Epithelial cell of proximal tubule (primary cell): Measurements from ENCODE around the gene AGK. TPM values are rescaled to one million over a fixed set of nuclear protein-coding genes. Genes with fewer than 3 reads are reported as not detected.
"Not testable (repeated sequence)": the region's sequence is repeated elsewhere in the genome, so short reads cannot be mapped to it uniquely, and the experiment has no call there.

Source experiments
- DNase-seq: peaks from one replicate; pipeline ENCODE4 v3.0.0-alpha.2; 2011; ENCODE audit warnings: low read depth
- H3K4me3 ChIP-seq: 2 replicates; pipeline ENCODE4 v1.5.1; 2011; ENCODE audit warnings: low read depth, mild to moderate bottlenecking, low read length
- total RNA-seq: library from RNA; depleted of rRNA; stranded (reverse); fragments of >200 nt; gene quantifications from 2 replicates; pipeline ENCODE4 v1.2.3, GENCODE V29; 2015
- TF ChIP-seq, protein P1 (sequence below): conservative IDR thresholded peaks from 2 replicates; pipeline ENCODE4 v1.5.1; 2012; ENCODE audit warnings: low read depth, mild to moderate bottlenecking, low read length

The AGK gene
- total RNA-seq, 1 donor from 2014 or later: 28.4 TPM

- H3K4me3 ChIP-seq: no peak overlapping the region
- no peak for DNase-seq
- TF ChIP-seq, protein P1, sequence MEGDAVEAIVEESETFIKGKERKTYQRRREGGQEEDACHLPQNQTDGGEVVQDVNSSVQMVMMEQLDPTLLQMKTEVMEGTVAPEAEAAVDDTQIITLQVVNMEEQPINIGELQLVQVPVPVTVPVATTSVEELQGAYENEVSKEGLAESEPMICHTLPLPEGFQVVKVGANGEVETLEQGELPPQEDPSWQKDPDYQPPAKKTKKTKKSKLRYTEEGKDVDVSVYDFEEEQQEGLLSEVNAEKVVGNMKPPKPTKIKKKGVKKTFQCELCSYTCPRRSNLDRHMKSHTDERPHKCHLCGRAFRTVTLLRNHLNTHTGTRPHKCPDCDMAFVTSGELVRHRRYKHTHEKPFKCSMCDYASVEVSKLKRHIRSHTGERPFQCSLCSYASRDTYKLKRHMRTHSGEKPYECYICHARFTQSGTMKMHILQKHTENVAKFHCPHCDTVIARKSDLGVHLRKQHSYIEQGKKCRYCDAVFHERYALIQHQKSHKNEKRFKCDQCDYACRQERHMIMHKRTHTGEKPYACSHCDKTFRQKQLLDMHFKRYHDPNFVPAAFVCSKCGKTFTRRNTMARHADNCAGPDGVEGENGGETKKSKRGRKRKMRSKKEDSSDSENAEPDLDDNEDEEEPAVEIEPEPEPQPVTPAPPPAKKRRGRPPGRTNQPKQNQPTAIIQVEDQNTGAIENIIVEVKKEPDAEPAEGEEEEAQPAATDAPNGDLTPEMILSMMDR: no peak
These were observed 136.8 kb downstream of the AGK start for GRCh38 chr7:141688043-141688442.

DNA sequence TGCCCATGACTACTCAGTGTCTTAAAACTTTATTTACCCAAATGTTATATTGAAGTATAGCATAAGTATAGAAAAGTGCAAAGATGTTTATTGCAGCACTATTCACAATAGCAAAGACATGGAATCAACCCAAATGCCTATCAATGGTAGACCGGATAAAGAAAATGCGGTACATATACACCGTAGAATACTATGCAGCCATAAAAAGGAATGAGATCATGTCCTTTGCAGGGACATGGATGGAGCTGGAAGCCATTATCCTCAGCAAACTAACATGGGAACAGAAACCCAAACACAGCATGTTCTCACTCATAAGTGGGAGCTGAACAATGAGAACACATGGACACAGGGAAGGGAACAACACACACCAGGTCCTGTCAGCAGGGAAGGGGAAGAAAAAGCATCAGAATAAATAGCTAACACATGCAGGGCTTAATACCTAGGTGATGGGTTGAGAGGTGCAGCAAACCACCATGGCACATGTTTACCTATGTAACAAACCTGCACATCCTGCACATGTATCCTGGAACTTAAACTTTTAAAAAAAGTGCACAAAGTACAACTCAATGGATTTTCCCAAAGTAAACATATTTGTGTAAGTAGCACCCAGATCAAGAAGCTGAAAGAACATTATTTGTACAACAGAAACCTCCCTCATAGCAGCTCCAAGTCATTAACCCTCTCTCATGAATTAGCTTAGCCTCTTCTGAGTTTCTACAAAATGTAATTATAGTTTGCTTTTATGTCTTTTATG lies 138.0 kb downstream of the AGK start:
- H3K4me3 ChIP-seq, DNase-seq: not testable (repeated sequence)

GRCh38 chr7:141691540-141691939 lies 140.3 kb downstream of the AGK start:
- no peak overlapping the region for H3K4me3 ChIP-seq
- TF ChIP-seq, protein P1: no peak
- no peak for DNase-seq

GRCh38 chr7:141691961-141692360 lies 140.8 kb downstream of the AGK start:
- no peak for DNase-seq
- H3K4me3 ChIP-seq: no peak overlapping the region
- TF ChIP-seq, protein P1: no peak

GRCh38 chr7:141693082-141693481 lies 141.9 kb downstream of the AGK start:
- no peak overlapping the region for H3K4me3 ChIP-seq
- DNase-seq: no peak
- TF ChIP-seq, protein P1: no peak

DNA sequence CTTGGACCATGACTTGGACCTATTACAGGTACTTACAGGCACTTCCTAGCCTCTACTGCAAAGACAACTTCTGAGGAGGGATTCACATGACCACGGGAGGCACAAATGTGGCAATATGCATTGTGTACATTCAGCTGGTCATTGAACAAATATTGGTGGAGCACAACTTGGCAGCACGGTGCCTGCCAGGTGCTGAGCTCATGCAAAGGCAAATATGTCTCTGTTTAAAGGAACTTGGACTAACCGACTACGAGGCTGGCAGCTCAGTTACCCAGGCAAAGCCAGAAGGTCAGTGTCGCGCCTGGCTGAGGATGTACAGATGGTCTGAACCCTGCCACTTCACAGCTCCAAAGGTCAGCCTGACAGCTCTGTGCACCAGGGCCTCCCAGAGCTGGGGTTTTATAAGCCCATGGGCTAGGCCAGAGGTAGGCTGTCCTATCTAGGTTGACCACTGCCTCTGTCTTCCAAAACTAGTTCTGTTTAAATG lies 144.6 kb downstream of the AGK start:
- TF ChIP-seq, protein P1: no peak
- no peak for DNase-seq
- no peak overlapping the region for H3K4me3 ChIP-seq

DNA sequence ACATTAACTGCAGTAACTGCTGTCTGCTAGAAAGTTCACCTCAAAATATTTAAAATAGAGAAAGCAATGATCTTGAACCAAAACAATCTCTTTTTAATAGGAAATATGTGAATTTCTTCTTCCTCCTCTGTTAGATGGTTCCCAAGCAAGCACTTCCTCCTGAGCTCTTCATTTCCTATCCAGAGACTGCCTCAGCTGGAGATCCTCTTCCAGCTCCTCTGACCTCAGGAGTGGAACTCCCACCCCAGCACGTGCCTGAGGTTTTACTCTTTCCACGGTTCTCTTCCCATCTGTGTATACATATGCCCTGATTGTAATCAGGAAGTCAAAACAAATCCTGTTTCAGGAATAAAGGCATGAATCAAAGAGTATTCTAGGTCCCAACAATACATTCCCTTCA lies 145.1 kb downstream of the AGK start:
- H3K4me3 ChIP-seq: no peak overlapping the region
- DNase-seq: no peak
- TF ChIP-seq, protein P1: no peak
